Stimulated activated naive CD8-positive, alpha-beta T cell treated with anti-CD3 and anti-CD28 coated beads, Interleukin-15, Interleukin-2, amounts not matched to agents 100 ng/mL and 50 ng/mL, for 24 hours (primary cell): ENCODE measurements around the gene MYOM1.
"Not testable (repeated sequence)": the region's sequence is repeated elsewhere in the genome, so short reads cannot be mapped to it uniquely, and the experiment has no call there.

ENCODE experiments used
- H3K27ac Mint-ChIP-seq: one replicate; pipeline ENCODE4 v1.8.0; 2021; ENCODE audit warnings: mild to moderate bottlenecking, mixed read lengths
- H3K27me3 Mint-ChIP-seq: one replicate; pipeline ENCODE4 v1.8.0; 2021; ENCODE audit warnings: mixed read lengths
- H3K36me3 Mint-ChIP-seq: one replicate; pipeline ENCODE4 v1.8.0; 2021; ENCODE audit warnings: low read depth, mixed read lengths
- H3K4me1 Mint-ChIP-seq: one replicate; pipeline ENCODE4 v1.8.0; 2021; ENCODE audit warnings: low read depth, mixed read lengths
- H3K4me3 Mint-ChIP-seq: one replicate; pipeline ENCODE4 v1.8.0; 2021; ENCODE audit warnings: mild to moderate bottlenecking, mixed read lengths
- H3K9me3 Mint-ChIP-seq: one replicate; pipeline ENCODE4 v1.8.0; 2021; ENCODE audit warnings: mixed read lengths

MYOM1 gene

GRCh38 chr18:3071676-3072075 is 148.1 kb downstream of the MYOM1 start:
- Mint-ChIP-seq H3K27me3 (no peaks in the 10 kb centered on the region), H3K9me3 (no peaks in the 10 kb centered on the region), H3K27ac (peak overlapping the region; percentile 31), H3K4me1 (peaks cover 41% of the 10 kb centered on the region), H3K36me3 (no peaks in the 10 kb centered on the region), H3K4me3 (no peak overlapping the region)

GRCh38 chr18:3069671-3070433 is 149.9 kb downstream of the MYOM1 start:
- Mint-ChIP-seq H3K4me1 (peaks cover 44% of the 10 kb centered on the region), H3K4me3 (peak overlapping the region; percentile 35), H3K9me3 (no peaks in the 10 kb centered on the region)

GRCh38 chr18:3067722-3068121 is 152.0 kb downstream of the MYOM1 start:
- peak overlapping the region; percentile 59 for H3K4me3 Mint-ChIP-seq
- no peaks in the 10 kb centered on the region for H3K27me3 Mint-ChIP-seq

More at GRCh38 chr18:3069671-3070433, 149.9 kb downstream of the MYOM1 start:
- Mint-ChIP-seq H3K36me3 (no peaks in the 10 kb centered on the region), H3K27ac (peak overlapping the region; percentile 91), H3K27me3 (no peaks in the 10 kb centered on the region)

GRCh38 chr18:3067165-3067661 is 152.6 kb downstream of the MYOM1 start:
- Mint-ChIP-seq H3K27me3 (no peaks in the 10 kb centered on the region), H3K9me3 (no peaks in the 10 kb centered on the region), H3K36me3 (no peaks in the 10 kb centered on the region), H3K27ac (peak overlapping the region; percentile 86), H3K4me1 (peaks cover 58% of the 10 kb centered on the region), H3K4me3 (peak overlapping the region; percentile 59)

More at GRCh38 chr18:3067722-3068121, 152.0 kb downstream of the MYOM1 start:
- no peaks in the 10 kb centered on the region for H3K9me3 Mint-ChIP-seq
- no peaks in the 10 kb centered on the region for H3K36me3 Mint-ChIP-seq
- peaks cover 53% of the 10 kb centered on the region for H3K4me1 Mint-ChIP-seq
- H3K27ac Mint-ChIP-seq, result peak overlapping the region; percentile 86

GRCh38 chr18:3066341-3067110 is 153.2 kb downstream of the MYOM1 start:
- H3K4me1 Mint-ChIP-seq, result peaks cover 65% of the 10 kb centered on the region
- H3K36me3 Mint-ChIP-seq, result no peaks in the 10 kb centered on the region
- H3K27me3 Mint-ChIP-seq, result no peaks in the 10 kb centered on the region
- no peak overlapping the region for H3K4me3 Mint-ChIP-seq
- peak overlapping the region; percentile 28 for H3K27ac Mint-ChIP-seq
- H3K9me3 Mint-ChIP-seq, result no peaks in the 10 kb centered on the region

- H3K4me1 Mint-ChIP-seq, result peaks cover 72% of the 10 kb centered on the region
- H3K27ac Mint-ChIP-seq, H3K27me3 Mint-ChIP-seq: not testable (repeated sequence)
Measured at GRCh38 chr18:3063766-3064165, 156.0 kb downstream of the MYOM1 start.

GRCh38 chr18:3062798-3063680 is 156.7 kb downstream of the MYOM1 start:
- Mint-ChIP-seq H3K36me3 (no peaks in the 10 kb centered on the region), H3K27me3 (no peaks in the 10 kb centered on the region), H3K27ac (peak overlapping the region; percentile 100), H3K4me3 (peak overlapping the region; percentile 50), H3K4me1 (peaks cover 72% of the 10 kb centered on the region), H3K9me3 (no peaks in the 10 kb centered on the region)

More at GRCh38 chr18:3063766-3064165, 156.0 kb downstream of the MYOM1 start:
- not testable (repeated sequence) for H3K36me3 Mint-ChIP-seq, H3K9me3 Mint-ChIP-seq, H3K4me3 Mint-ChIP-seq

GRCh38 chr18:3061581-3062312 is 158.0 kb downstream of the MYOM1 start:
- Mint-ChIP-seq H3K4me1 (peaks cover 66% of the 10 kb centered on the region), H3K36me3 (no peaks in the 10 kb centered on the region), H3K4me3 (peak overlapping the region; percentile 83), H3K9me3 (no peaks in the 10 kb centered on the region), H3K27me3 (no peaks in the 10 kb centered on the region), H3K27ac (peak overlapping the region; percentile 100)

GRCh38 chr18:3060667-3061580 is 158.8 kb downstream of the MYOM1 start:
- Mint-ChIP-seq H3K4me3 (peak overlapping the region; percentile 83), H3K36me3 (no peaks in the 10 kb centered on the region), H3K27ac (peak overlapping the region; percentile 100), H3K4me1 (peaks cover 62% of the 10 kb centered on the region), H3K9me3 (no peaks in the 10 kb centered on the region), H3K27me3 (no peaks in the 10 kb centered on the region)

GRCh38 chr18:3059272-3059671 is 160.5 kb downstream of the MYOM1 start:
- Mint-ChIP-seq H3K4me3 (no peak overlapping the region), H3K27me3 (no peaks in the 10 kb centered on the region), H3K4me1 (peaks cover 62% of the 10 kb centered on the region), H3K36me3 (no peaks in the 10 kb centered on the region), H3K27ac (no peak overlapping the region), H3K9me3 (no peaks in the 10 kb centered on the region)

- Mint-ChIP-seq H3K36me3 (no peaks in the 10 kb centered on the region), H3K27ac (peak overlapping the region; percentile 77), H3K4me3 (no peak overlapping the region), H3K27me3 (no peaks in the 10 kb centered on the region), H3K4me1 (peaks cover 61% of the 10 kb centered on the region), H3K9me3 (peaks cover 1% of the 10 kb centered on the region)
Measured at GRCh38 chr18:3058328-3059191, 161.2 kb downstream of the MYOM1 start.

GRCh38 chr18:3057526-3057925 is 162.2 kb downstream of the MYOM1 start:
- Mint-ChIP-seq H3K27ac (no peak overlapping the region), H3K27me3 (no peaks in the 10 kb centered on the region), H3K4me3 (no peak overlapping the region), H3K4me1 (peaks cover 58% of the 10 kb centered on the region), H3K9me3 (peaks cover 6% of the 10 kb centered on the region), H3K36me3 (no peaks in the 10 kb centered on the region)
